Effector memory CD8-positive, alpha-beta T cell (primary cell): ENCODE data around the gene PCNX2.
A peak's percentile ranks its signal among the peaks of the same experiment; 100 is the strongest.
"Not testable (repeated sequence)": the region's sequence is repeated elsewhere in the genome, so short reads cannot be mapped to it uniquely, and the experiment has no call there.

Experiments
- ATAC-seq: fragments of 150-1000 bp; cut with Tn5 transposase; replicated peaks from 2 replicates; pipeline ENCODE4 v1.10.0; 2021; ENCODE audit warnings: mild to moderate bottlenecking, moderate library complexity
- DNase-seq, 3 experiments: peaks; one replicate each; pipeline ENCODE4 v3.0.0; 2021
- H3K27ac Mint-ChIP-seq, 2 donors: one replicate each; pipeline ENCODE4 v1.8.0; 2022; ENCODE audit warnings: mild to moderate bottlenecking in 2 of 2, mixed read lengths in 2 of 2, moderate library complexity in 2 of 2
- H3K27me3 Mint-ChIP-seq, 2 donors: one replicate each; pipeline ENCODE4 v1.8.0; 2022; ENCODE audit warnings: mixed read lengths in 2 of 2
- H3K36me3 Mint-ChIP-seq: one replicate; pipeline ENCODE4 v1.8.0; 2022; ENCODE audit warnings: mild to moderate bottlenecking, moderate library complexity, mixed read lengths; ENCODE audit not compliant: insufficient read depth
- H3K4me1 Mint-ChIP-seq, 2 donors: one replicate each; pipeline ENCODE4 v1.8.0; 2022; ENCODE audit warnings: low read depth in 2 of 2, mixed read lengths in 2 of 2
- H3K4me3 Mint-ChIP-seq, 2 donors: one replicate each; pipeline ENCODE4 v1.8.0; 2022; ENCODE audit warnings: mild to moderate bottlenecking in 2 of 2, mixed read lengths in 2 of 2, moderate library complexity in 2 of 2
- H3K9me3 Mint-ChIP-seq, 2 donors: one replicate each; pipeline ENCODE4 v1.8.0; 2022; ENCODE audit warnings: mixed read lengths in 2 of 2

The PCNX2 gene

GRCh38 chr1:233019778-233020325, 275.7 kb downstream of the PCNX2 start:
- H3K36me3 Mint-ChIP-seq = peaks cover 23% of the 10 kb centered on the region
- H3K27ac Mint-ChIP-seq = no peak overlapping the region
- peaks cover 0 to 15% of the 10 kb centered on the region in 2 donors for H3K4me1 Mint-ChIP-seq
- no peak for ATAC-seq
- H3K9me3 Mint-ChIP-seq = no peaks in the 10 kb centered on the region
- no peak overlapping the region for H3K4me3 Mint-ChIP-seq
- DNase-seq = no peak
- H3K27me3 Mint-ChIP-seq = no peaks in the 10 kb centered on the region

- H3K9me3 Mint-ChIP-seq = no peaks in the 10 kb centered on the region
- peaks cover 30% of the 10 kb centered on the region for H3K36me3 Mint-ChIP-seq
- no peak overlapping the region for H3K4me3 Mint-ChIP-seq
- H3K4me1 Mint-ChIP-seq = peaks cover 0 to 15% of the 10 kb centered on the region in 2 donors
- DNase-seq (no peak), ATAC-seq (no peak)
- H3K27me3 Mint-ChIP-seq = no peaks in the 10 kb centered on the region
- H3K27ac Mint-ChIP-seq = peak overlapping the region; percentile 26 to 65
Measured at GRCh38 chr1:233019083-233019482, 276.4 kb downstream of the PCNX2 start.

- DNase-seq (no peak), ATAC-seq (no peak)
- Mint-ChIP-seq H3K27ac (no peak overlapping the region), H3K9me3 (no peaks in the 10 kb centered on the region), H3K27me3 (no peaks in the 10 kb centered on the region), H3K4me1 (peaks cover 0 to 9% of the 10 kb centered on the region in 2 donors), H3K4me3 (no peak overlapping the region), H3K36me3 (peaks cover 36% of the 10 kb centered on the region)
Measured at GRCh38 chr1:233016798-233017197, 278.7 kb downstream of the PCNX2 start.

GRCh38 chr1:233015965-233016364, 279.6 kb downstream of the PCNX2 start:
- Mint-ChIP-seq H3K9me3 (no peaks in the 10 kb centered on the region), H3K27ac (no peak overlapping the region), H3K27me3 (no peaks in the 10 kb centered on the region), H3K36me3 (peaks cover 36% of the 10 kb centered on the region), H3K4me3 (no peak overlapping the region), H3K4me1 (peaks cover 0 to 6% of the 10 kb centered on the region in 2 donors)
- DNase-seq (no peak), ATAC-seq (no peak)

- Mint-ChIP-seq H3K27me3 (no peaks in the 10 kb centered on the region), H3K27ac (peak overlapping the region in 1 of 2 donors; percentile 60), H3K36me3 (peaks cover 39% of the 10 kb centered on the region), H3K4me1 (no peaks in the 10 kb centered on the region), H3K4me3 (no peak overlapping the region), H3K9me3 (no peaks in the 10 kb centered on the region)
- ATAC-seq = no peak
- DNase-seq = no peak
Measured at GRCh38 chr1:233012021-233012420, 283.5 kb downstream of the PCNX2 start.

GRCh38 chr1:233010146-233010545, 285.4 kb downstream of the PCNX2 start:
- ATAC-seq (no peak), DNase-seq (no peak)
- Mint-ChIP-seq H3K4me3 (no peak overlapping the region), H3K4me1 (no peaks in the 10 kb centered on the region), H3K27ac (peak overlapping the region in 1 of 2 donors; percentile 50), H3K9me3 (no peaks in the 10 kb centered on the region), H3K36me3 (peaks cover 32% of the 10 kb centered on the region), H3K27me3 (no peaks in the 10 kb centered on the region)

- Mint-ChIP-seq H3K4me1 (no peaks in the 10 kb centered on the region), H3K4me3 (no peak overlapping the region), H3K9me3 (no peaks in the 10 kb centered on the region), H3K27ac (no peak overlapping the region), H3K27me3 (no peaks in the 10 kb centered on the region), H3K36me3 (peaks cover 17% of the 10 kb centered on the region)
- ATAC-seq = no peak
- no peak for DNase-seq
Measured at GRCh38 chr1:233006541-233006973, 289.0 kb downstream of the PCNX2 start.

GRCh38 chr1:233006108-233006507, 289.4 kb downstream of the PCNX2 start:
- Mint-ChIP-seq H3K27me3 (no peaks in the 10 kb centered on the region), H3K27ac (no peak overlapping the region), H3K9me3 (no peaks in the 10 kb centered on the region), H3K4me1 (no peaks in the 10 kb centered on the region), H3K36me3 (peaks cover 17% of the 10 kb centered on the region), H3K4me3 (no peak overlapping the region)
- DNase-seq (no peak), ATAC-seq (no peak)

- DNase-seq (no peak), ATAC-seq (no peak)
- Mint-ChIP-seq H3K4me1 (no peaks in the 10 kb centered on the region), H3K27me3 (no peaks in the 10 kb centered on the region), H3K27ac (no peak overlapping the region), H3K36me3 (peaks cover 18% of the 10 kb centered on the region), H3K9me3 (no peaks in the 10 kb centered on the region), H3K4me3 (no peak overlapping the region)
Measured at GRCh38 chr1:233005703-233006102, 289.8 kb downstream of the PCNX2 start.

- no peak overlapping the region for H3K27ac Mint-ChIP-seq
- DNase-seq (no peak), ATAC-seq (no peak)
- no peaks in the 10 kb centered on the region for H3K27me3 Mint-ChIP-seq
- H3K4me1 Mint-ChIP-seq = no peaks in the 10 kb centered on the region
- H3K4me3 Mint-ChIP-seq = no peak overlapping the region
- H3K9me3 Mint-ChIP-seq = no peaks in the 10 kb centered on the region
- H3K36me3 Mint-ChIP-seq = peaks cover 19% of the 10 kb centered on the region
Measured at GRCh38 chr1:233005156-233005555, 290.4 kb downstream of the PCNX2 start.

- Mint-ChIP-seq H3K27ac (no peak overlapping the region), H3K27me3 (no peaks in the 10 kb centered on the region), H3K4me1 (no peaks in the 10 kb centered on the region), H3K36me3 (peaks cover 26% of the 10 kb centered on the region), H3K4me3 (no peak overlapping the region), H3K9me3 (no peaks in the 10 kb centered on the region)
- DNase-seq (no peak), ATAC-seq (no peak)
Measured at GRCh38 chr1:233004451-233004850, 291.1 kb downstream of the PCNX2 start.

- H3K4me1 Mint-ChIP-seq, DNase-seq, H3K4me3 Mint-ChIP-seq, H3K27ac Mint-ChIP-seq, H3K27me3 Mint-ChIP-seq, ATAC-seq, H3K9me3 Mint-ChIP-seq: not testable (repeated sequence)
- H3K36me3 Mint-ChIP-seq = peaks cover 35% of the 10 kb centered on the region
Measured at GRCh38 chr1:233003638-233004037, 291.9 kb downstream of the PCNX2 start.

- ATAC-seq (no peak), DNase-seq (no peak)
- H3K27ac Mint-ChIP-seq = no peak overlapping the region
- H3K36me3 Mint-ChIP-seq = peaks cover 35% of the 10 kb centered on the region
- no peak overlapping the region for H3K4me3 Mint-ChIP-seq
- H3K27me3 Mint-ChIP-seq = no peaks in the 10 kb centered on the region
- H3K9me3 Mint-ChIP-seq = no peaks in the 10 kb centered on the region
- H3K4me1 Mint-ChIP-seq = no peaks in the 10 kb centered on the region
Measured at GRCh38 chr1:232999956-233000625, 295.4 kb downstream of the PCNX2 start.

- Mint-ChIP-seq H3K36me3 (peaks cover 38% of the 10 kb centered on the region), H3K4me1 (no peaks in the 10 kb centered on the region), H3K4me3 (no peak overlapping the region), H3K27ac (no peak overlapping the region), H3K27me3 (no peaks in the 10 kb centered on the region), H3K9me3 (no peaks in the 10 kb centered on the region)
- DNase-seq (no peak), ATAC-seq (no peak)
Measured at GRCh38 chr1:232998646-232999045, 296.9 kb downstream of the PCNX2 start.
